Measurements from ENCODE around the gene EPB41. TPM values are rescaled to one million over a fixed set of nuclear protein-coding genes. Genes with fewer than 3 reads are reported as not detected.

The EPB41 gene
- total and polyA plus RNA-seq, 2 of the 8 experiments (the other 6 are each of a cell fraction or from before 2014, with no cell fraction given) = 36.7 to 109 TPM

- Histone ChIP-seq H3K4me1 (replicated peaks in 1 of 4; ENCODE audit: control insufficient read depth in 3 of 4, insufficient read depth in 4 of 4, low read length in 3 of 4) (peaks cover 0 to 19% (median 9%) of the 10 kb centered on the region in 4 experiments; a peak in 6 of 7 replicates), H3K23ac (ENCODE audit: insufficient read length) (no peak overlapping the region), H3K4me2 (ENCODE audit: insufficient read depth in 1 of 2, low read depth in 2 of 2, low read length in 2 of 2) (peak overlapping the region; percentile 91 to 95), H4K8ac (ENCODE audit: extremely low read depth, insufficient read depth, low read length) (peak overlapping the region; percentile 89), H2AFZ (ENCODE audit: low read length) (no peak overlapping the region; the same call in 1 of the 2 replicates), H2AK5ac (ENCODE audit: low read depth, low read length) (peak overlapping the region; percentile 53; the same call in 1 of the 2 replicates), H3K79me1 (ENCODE audit: low read depth, low read length) (no peaks in the 10 kb centered on the region), H4K91ac (replicated peaks; ENCODE audit: insufficient read length, low read length) (peak overlapping the region; percentile 98), H3K27me3 (replicated peaks in 1 of 4; ENCODE audit: control insufficient read depth in 3 of 4, extremely low read depth in 1 of 4, insufficient read depth in 3 of 4, low read length in 3 of 4) (peaks cover 0 to 42% (median 25%) of the 10 kb centered on the region in 4 experiments; a peak in 6 of 7 replicates), H4K20me1 (replicated peaks in 1 of 2; ENCODE audit: control insufficient read depth in 1 of 2, insufficient read depth in 2 of 2, low read length in 2 of 2) (peaks cover 0 to 4% of the 10 kb centered on the region in 2 experiments), H3K23me2 (ENCODE audit: low read depth, low read length) (peaks cover 30% of the 10 kb centered on the region; the same call in 1 of the 2 replicates), H4K5ac (ENCODE audit: insufficient read length, low read depth, low read length) (peak overlapping the region; percentile 75), H2BK15ac (ENCODE audit: low read length) (peak overlapping the region; percentile 81; the same call in 1 of the 2 replicates), H3K27ac (ENCODE audit: low read depth, low read length) (peak overlapping the region; percentile 48; the same call in 1 of the 2 replicates), H3K4me3 (ENCODE audit: extremely low read depth in 1 of 4, insufficient read depth in 2 of 4, low read depth in 3 of 4, low read length in 4 of 4) (peak overlapping the region; percentile 51 to 91 (median 61)), H2BK120ac (replicated peaks; ENCODE audit: low read depth, low read length) (peak overlapping the region; percentile 21), H3K9ac (replicated peaks in 1 of 4; ENCODE audit: extremely low read depth in 1 of 4, low read depth in 3 of 4, low read length in 3 of 4) (peak overlapping the region in 3 of 4 experiments; percentile 11 to 45 (median 42); a peak in 5 of 7 replicates), H3K36me3 (ENCODE audit: control insufficient read depth in 2 of 4, insufficient read depth in 4 of 4, low read length in 3 of 4) (no peaks in the 10 kb centered on the region), H2BK20ac (ENCODE audit: low read length) (peak overlapping the region; percentile 90; the same call in 1 of the 2 replicates), H3K4ac (replicated peaks; ENCODE audit: insufficient read length, low read depth, low read length) (peak overlapping the region; percentile 91), H2BK5ac (ENCODE audit: low read depth, low read length) (peak overlapping the region; percentile 97; the same call in 1 of the 2 replicates), H3K9me3 (ENCODE audit: insufficient read depth in 2 of 2, low read depth in 1 of 2, low read length in 1 of 2) (no peaks in the 10 kb centered on the region), H3K18ac (ENCODE audit: extremely low read depth, low read length) (peak overlapping the region; percentile 91), H2BK12ac (ENCODE audit: low read depth, low read length) (peak overlapping the region; percentile 96), H3K56ac (replicated peaks; ENCODE audit: insufficient read length, low read depth, low read length) (peak overlapping the region; percentile 93), H3K14ac (ENCODE audit: insufficient read length) (peak overlapping the region; percentile 55), H3K79me2 (ENCODE audit: control insufficient read depth in 1 of 2, insufficient read depth in 2 of 2, low read length in 2 of 2) (no peaks in the 10 kb centered on the region; a peak in 1 of 4 replicates)
- CTCF ChIA-PET (ENCODE audit: partially characterized antibody) = interaction anchor here (0.6 to 2.6 kb wide), 23 partner anchors 8 to 247 kb away, joined by 3 to 15 read pairs (median 4); partner anchors contain the start of gene SRSF4
- POLR2A ChIA-PET (ENCODE audit: partially characterized antibody) = interaction anchor here (0.6 to 6.9 kb wide), 20 partner anchors 9 to 1970 kb away, joined by 3 to 77 read pairs (median 4); partner anchors contain the start of genes SLC9A1, SRSF4 and YTHDF2
- DNase-seq (ENCODE audit: low read depth in 1 of 2, low spot score in 2 of 2) (peak; percentile 66 to 93), FAIRE-seq (no peak)
- WGBS, 2 experiments (ENCODE audit: extremely low coverage in 1 of 2, insufficient coverage in 1 of 2, insufficient read length in 1 of 2, insufficient replicate concordance in 2 of 2, low coverage in 1 of 2, low lambda C conversion rate in 2 of 2, missing lambda C conversion rate in 1 of 2) = 28% methylated on average over 20 of the region's 85 CpGs; no CpG with 5 or more reads in 1 of the 2 experiments
- TF ChIP-seq POU5F1 (IDR thresholded peaks at IDR 0.05; ENCODE audit: low read depth, low read length) (no peak), PHF8 (conservative IDR thresholded peaks at IDR 0.05; ENCODE audit: low read depth, low read length) (peak; percentile 53; the same call in 1 of the 2 replicates), HDAC2 (IDR thresholded peaks at IDR 0.05; ENCODE audit: borderline replicate concordance in 1 of 2, low read depth in 2 of 2, low read length in 2 of 2) (peak; percentile 54 to 72; a peak in 1 of 4 replicates), RBBP5 (IDR thresholded peaks at IDR 0.05; ENCODE audit: borderline replicate concordance, low read depth, low read length) (0 out of 2 replicates have a peak, but pooled peaks have one; percentile 11), RAD21 (IDR thresholded peaks at IDR 0.05 in 1 of 2, conservative IDR thresholded peaks at IDR 0.05 in 1 of 2; ENCODE audit: low read depth in 2 of 2, low read length in 2 of 2) (peak in 1 of 2 experiments; percentile 23; a peak in 2 of 4 replicates)
These were observed 210.2 kb downstream of the EPB41 start for GRCh38 chr1:29124366-29125236.
